NCI-H1092 (cell line): Measurements from ENCODE around the gene PIM3.

Experiments
- DNase-seq: peaks from one replicate; lab custom pipeline; 2025; lab: John Stamatoyannopoulos, UW

PIM3 gene

DNA sequence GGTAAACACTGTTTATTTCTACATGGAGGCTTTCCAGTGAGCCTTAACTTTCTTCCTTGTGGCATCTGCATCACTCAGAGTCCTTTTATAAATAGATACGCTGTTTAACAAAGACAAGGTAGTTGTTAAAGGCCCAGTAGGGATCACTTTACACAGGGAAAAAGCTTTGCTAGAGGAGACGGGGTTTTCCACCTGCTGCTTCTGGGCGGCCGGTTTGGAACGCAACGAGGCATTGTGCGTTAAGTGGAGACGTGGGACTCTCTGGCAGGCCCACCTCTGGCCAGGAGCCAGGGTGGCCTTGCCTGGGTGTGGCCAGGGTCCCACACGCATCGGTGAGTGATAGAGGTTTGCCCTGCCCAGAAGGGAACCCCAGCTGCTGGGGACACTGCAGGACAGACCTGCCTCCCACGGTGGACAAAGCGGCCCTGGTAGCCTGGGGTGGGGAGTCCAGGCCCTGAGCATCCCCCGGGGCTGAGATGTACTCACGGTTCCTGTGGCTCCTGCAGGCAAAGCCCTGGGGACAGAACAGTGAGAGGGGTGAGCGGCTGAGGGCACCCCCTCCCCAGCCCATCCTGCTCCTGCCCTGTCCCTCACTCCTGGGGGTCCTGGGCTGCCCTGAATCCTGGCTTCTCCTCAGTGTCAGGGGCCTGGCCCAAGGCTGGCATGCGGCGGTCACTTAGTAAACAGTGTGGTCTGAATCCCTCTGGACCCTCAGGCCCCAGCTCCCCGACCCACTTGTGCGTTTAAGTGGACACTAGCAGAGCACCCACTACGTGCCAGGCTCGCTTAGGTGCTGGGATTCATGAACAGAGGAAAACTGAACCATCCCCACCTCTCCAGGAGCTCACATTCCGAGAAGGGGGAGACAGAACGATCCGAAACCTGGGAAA is 47.8 kb downstream of the PIM3 start:
- peak; percentile 25 for DNase-seq

DNA sequence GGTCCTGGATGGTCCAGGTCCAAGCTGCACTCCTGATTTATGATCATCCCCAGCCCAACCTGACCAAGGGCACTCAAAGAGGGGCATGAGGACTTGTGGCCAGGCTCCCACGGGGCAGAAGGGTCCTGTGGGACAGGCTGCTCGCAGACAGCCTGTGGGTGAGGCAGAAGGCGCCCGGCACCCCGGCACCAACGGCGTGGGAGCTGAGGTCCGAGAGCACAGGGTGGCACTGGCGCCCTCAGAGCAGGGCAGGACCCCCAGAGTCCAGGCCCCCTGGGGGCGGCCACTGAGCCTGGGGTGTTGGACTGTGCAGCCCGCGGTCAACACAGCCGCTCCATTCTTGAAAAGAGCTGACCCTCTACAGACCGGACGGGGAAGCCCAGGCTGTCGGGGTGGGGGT is 48.7 kb downstream of the PIM3 start:
- DNase-seq = no peak

DNA sequence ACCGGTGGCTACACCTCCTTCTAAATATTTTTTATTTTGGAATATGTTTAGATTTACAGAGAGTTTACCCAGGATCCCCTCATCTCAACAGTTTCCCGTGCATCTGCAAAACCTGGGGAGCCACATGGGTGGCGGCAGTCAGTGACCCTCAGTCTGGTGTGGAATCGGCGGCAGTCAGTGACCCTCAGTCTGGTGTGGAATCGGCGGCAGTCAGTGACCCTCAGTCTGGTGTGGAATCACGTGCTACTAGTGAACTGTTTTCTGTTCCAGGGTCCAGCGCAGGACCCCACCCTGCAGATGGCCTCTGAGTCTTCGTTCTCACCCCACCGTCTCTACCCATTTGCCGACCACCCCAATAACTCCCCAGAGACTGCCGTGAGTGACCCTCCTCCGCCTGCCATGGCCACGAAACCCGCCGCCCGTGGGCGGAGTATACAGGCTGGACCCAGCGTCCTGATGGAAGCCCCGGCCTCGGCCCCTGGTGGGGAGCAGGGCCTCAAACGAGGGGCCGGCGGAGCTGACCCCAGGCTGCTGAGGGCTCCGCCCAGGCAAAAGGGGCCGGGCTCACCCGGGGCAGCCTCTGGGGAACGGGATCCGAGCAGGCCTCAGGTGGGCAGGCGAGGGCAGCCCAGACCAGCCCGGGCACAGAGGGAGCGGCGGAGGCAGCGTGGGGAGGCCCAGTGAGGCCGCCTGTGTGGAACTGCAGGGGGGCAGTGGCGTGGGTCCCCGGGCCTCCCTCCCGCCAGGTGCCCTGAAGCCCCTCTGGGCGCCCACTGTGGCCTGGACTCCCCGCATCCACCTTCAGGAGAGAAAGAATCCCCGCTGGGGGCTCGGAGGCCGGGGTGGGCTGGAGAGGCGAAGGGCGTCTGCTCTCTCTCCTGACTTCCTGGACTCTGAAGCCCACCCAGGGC is 49.4 kb downstream of the PIM3 start:
- DNase-seq = no peak

DNA sequence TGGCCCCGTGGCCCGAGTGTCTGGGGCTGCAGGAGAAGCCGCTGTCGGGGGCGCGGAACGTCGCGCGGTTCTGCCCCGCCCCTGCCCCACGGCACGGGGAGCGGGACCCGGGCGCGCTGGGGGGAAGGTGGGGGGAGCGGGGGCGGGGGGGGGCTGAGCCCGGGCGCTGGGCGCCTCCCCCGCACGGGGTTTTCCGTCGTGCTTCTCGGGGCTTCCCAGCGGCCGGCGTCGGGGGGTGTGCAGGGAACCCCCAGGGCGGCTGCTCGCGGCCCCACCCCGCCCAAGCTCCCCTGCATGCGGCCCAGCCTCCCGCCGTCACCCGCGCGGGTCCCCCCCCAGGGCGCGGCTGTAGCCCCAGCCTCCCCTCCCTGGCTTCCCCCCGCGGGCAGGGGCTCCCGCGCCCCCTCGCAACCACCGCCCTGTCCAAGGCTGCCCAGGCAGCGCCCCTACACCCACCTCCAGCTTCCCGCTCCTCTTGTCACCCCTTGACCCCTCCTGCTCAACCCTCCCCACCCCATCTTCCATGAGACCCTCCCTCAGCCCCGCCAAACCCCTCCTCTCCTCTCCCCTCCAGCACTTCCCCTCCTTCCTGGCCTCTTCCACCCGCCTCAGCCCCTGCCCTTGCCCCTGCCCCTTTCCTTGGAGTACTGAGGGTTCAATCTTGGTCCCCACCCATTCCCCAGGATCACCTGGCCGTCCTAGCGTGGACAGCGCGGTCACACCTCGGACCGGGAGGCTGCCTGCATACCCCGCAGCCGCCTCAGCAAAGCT is 50.3 kb downstream of the PIM3 start:
- no peak for DNase-seq

DNA sequence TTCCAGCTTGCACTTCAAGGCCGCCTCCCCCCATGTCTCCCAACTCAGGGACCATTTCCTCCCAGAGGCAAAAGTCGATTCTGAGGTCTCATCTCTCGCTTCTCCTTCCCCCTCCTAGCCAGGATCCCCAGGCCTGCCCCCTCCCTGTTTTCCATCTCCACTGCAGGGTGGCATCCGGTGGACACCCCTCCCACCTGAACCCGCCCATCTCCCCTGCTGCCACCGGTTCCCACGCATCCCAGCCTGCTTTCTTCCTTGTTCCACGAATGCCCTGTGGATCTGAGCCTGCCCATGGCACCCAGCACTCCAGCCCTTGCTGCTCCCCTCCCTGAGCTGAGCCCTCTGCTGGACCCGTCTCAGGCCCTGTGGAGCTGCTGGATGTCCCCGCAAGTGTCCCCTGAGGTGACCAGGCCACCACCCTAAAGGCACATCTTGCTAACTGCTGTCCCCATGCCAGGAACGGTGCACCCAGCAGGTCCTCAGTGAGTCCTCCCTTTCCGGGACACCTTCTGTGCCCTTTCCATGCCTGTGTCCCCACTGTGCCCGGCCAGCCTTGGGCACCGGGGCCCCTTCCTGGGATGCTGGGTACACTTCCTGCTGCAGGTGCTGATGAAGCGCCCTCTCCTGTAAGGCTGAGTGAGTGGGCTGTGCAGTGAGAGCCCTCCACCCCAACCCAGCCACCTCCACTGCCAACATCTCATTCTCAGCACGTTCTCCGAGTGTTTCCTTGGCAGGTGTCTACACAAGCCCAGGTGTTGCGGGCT is 51.1 kb downstream of the PIM3 start:
- DNase-seq = no peak

DNA sequence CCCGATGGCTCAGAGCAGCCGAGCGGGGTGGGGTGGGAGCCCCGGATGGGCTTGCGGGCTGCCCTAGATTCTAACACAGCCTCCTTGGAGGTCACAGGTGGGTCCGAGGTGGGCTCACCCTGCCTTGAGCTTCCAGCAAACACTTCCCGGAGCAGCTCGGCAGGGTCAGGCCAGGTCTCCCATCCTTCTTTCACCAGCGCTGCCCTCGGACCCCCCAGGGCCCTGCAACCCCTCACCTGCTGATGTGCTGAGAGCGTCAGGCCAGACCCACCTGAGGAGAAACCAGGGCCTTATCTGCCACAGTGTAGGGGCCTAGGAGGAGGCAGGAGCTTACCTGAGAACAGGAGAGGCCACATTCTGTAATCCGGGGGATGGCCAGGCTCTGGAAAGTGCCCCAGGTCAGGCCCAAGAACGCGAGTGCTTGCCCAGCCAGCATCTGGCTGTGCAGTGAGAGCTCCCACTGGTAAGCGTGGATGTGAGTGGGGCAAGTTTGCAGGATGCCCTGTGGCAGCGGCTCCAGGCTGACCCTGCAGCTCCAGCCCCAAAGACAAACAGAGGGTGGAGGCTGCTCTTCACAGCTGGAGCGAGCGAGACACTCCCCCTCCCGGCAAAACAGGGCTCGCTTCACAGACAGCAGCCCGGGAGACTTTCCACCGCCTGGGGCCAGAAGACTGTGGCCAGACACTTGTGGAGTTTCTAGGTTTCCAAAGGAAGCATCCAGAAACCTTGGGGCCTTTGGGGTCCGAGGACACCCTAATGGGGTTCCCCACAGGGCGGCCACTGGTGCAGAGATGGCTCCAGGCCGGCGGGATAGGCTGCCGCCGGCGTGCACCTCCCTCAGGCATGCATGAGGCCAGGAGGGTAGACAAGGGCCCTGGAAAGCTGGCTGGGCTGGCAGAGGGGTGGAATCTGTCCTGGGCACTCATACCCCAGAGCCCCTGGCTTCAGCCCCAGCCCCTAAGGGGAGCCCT is 51.9 kb downstream of the PIM3 start, which contains the start of gene IL17REL:
Gene IL17REL, minus strand, starts transcription at position 555 of the 971 bp plus-strand sequence. Its CDS starts 119 bp downstream, at position 436.
- DNase-seq = no peak
